ENCODE results near the gene PAGR1. TPM values are rescaled to one million over a fixed set of nuclear protein-coding genes. Genes with fewer than 3 reads are reported as not detected.
"Not testable (repeated sequence)": the region's sequence is repeated elsewhere in the genome, so short reads cannot be mapped to it uniquely, and the experiment has no call there.

The PAGR1 gene
- total RNA-seq, 1 donor from 2014 or later: 18.1 TPM

GRCh38 chr16:29790949-29791844, 24.8 kb upstream of the PAGR1 start:
- Histone ChIP-seq H3K36me3 (no peaks in the 10 kb centered on the region), H3K9me3 (no peaks in the 10 kb centered on the region), H3K27me3 (ENCODE audit: low read depth) (no peaks in the 10 kb centered on the region), H3K4me1 (peaks cover 18% of the 10 kb centered on the region), H3K4me3 (peak overlapping the region; percentile 83), H3K27ac (peak overlapping the region; percentile 89)
- no peak for TF ChIP-seq CTCF (IDR thresholded peaks at IDR 0.05)
- intact Hi-C loops (cut with DNase I): no loop called here
- DNase-seq (no peak), ATAC-seq (no peak)

GRCh38 chr16:29791845-29792807, 23.8 kb upstream of the PAGR1 start:
- no peak for TF ChIP-seq CTCF (IDR thresholded peaks at IDR 0.05)
- Histone ChIP-seq H3K4me3 (peak overlapping the region; percentile 83), H3K9me3 (no peaks in the 10 kb centered on the region), H3K27me3 (ENCODE audit: low read depth) (no peaks in the 10 kb centered on the region), H3K36me3 (peaks cover 3% of the 10 kb centered on the region), H3K4me1 (peaks cover 18% of the 10 kb centered on the region), H3K27ac (no peak overlapping the region)
- no peak for ATAC-seq
- no peak for DNase-seq
- intact Hi-C loops (cut with DNase I): no loop called here

- Histone ChIP-seq H3K36me3 (peaks cover 12% of the 10 kb centered on the region), H3K4me1 (peaks cover 18% of the 10 kb centered on the region)
- H3K4me3 ChIP-seq; intact Hi-C loops (cut with DNase I); H3K27ac ChIP-seq; H3K9me3 ChIP-seq; H3K27me3 ChIP-seq (ENCODE audit: low read depth); DNase-seq; ATAC-seq: not testable (repeated sequence)
Observed at GRCh38 chr16:29793153-29793552, 22.8 kb upstream of the PAGR1 start.

- no peak for DNase-seq
- peaks cover 18% of the 10 kb centered on the region for H3K4me1 ChIP-seq
- intact Hi-C loops (cut with DNase I): no loop called here
- no peak overlapping the region for H3K27ac ChIP-seq
- H3K4me3 ChIP-seq: no peak overlapping the region
- no peak for TF ChIP-seq CTCF (IDR thresholded peaks at IDR 0.05)
- no peaks in the 10 kb centered on the region for H3K27me3 ChIP-seq (ENCODE audit: low read depth)
- ATAC-seq: no peak
- peaks cover 22% of the 10 kb centered on the region for H3K36me3 ChIP-seq
- no peaks in the 10 kb centered on the region for H3K9me3 ChIP-seq
Observed at GRCh38 chr16:29794231-29794710, 21.7 kb upstream of the PAGR1 start.

GRCh38 chr16:29802416-29802935, 13.5 kb upstream of the PAGR1 start:
- Histone ChIP-seq H3K9me3 (no peaks in the 10 kb centered on the region), H3K27me3 (ENCODE audit: low read depth) (no peaks in the 10 kb centered on the region), H3K36me3 (peaks cover 24% of the 10 kb centered on the region), H3K27ac (no peak overlapping the region), H3K4me3 (no peak overlapping the region), H3K4me1 (peaks cover 14% of the 10 kb centered on the region)
- no peak for TF ChIP-seq CTCF (IDR thresholded peaks at IDR 0.05)
- intact Hi-C loops (cut with DNase I): no loop called here
- ATAC-seq (no peak), DNase-seq (no peak)

Data from lower lobe of right lung (tissue), 2 donors.